Neuron (in vitro differentiated cells): Measurements from ENCODE around the gene RAB33B.

Source experiments
- H2AFZ ChIP-seq: one replicate; pipeline ENCODE4 v1.6.1; 2013; ENCODE audit warnings: low read depth, mild to moderate bottlenecking, inconsistent platforms, low read length, moderate library complexity
- H3K27me3 ChIP-seq: one replicate; pipeline ENCODE4 v1.6.1; 2013; ENCODE audit warnings: low read length; ENCODE audit not compliant: insufficient read depth
- H3K36me3 ChIP-seq: one replicate; pipeline ENCODE4 v1.6.1; 2013; ENCODE audit warnings: low read length; ENCODE audit not compliant: insufficient read depth
- H3K4me1 ChIP-seq: one replicate; pipeline ENCODE4 v1.6.1; 2013; ENCODE audit warnings: low read length; ENCODE audit not compliant: insufficient read depth
- H3K4me3 ChIP-seq: 2 replicates; pipeline ENCODE4 v1.5.1; 2013; ENCODE audit warnings: mild to moderate bottlenecking, low read length, moderate library complexity
- H3K9me3 ChIP-seq: one replicate; pipeline ENCODE4 v1.6.1; 2013; ENCODE audit warnings: low read length

The RAB33B gene

GRCh38 chr4:139501927-139502899 is 48.3 kb downstream of the RAB33B start:
- no peaks in the 10 kb centered on the region for H3K27me3 ChIP-seq
- H2AFZ ChIP-seq, result no peak overlapping the region
- no peaks in the 10 kb centered on the region for H3K9me3 ChIP-seq
- H3K4me3 ChIP-seq, result no peak overlapping the region
- H3K4me1 ChIP-seq, result no peaks in the 10 kb centered on the region
- H3K36me3 ChIP-seq, result peaks cover 5% of the 10 kb centered on the region

GRCh38 chr4:139503622-139504166 is 49.8 kb downstream of the RAB33B start:
- Histone ChIP-seq H3K9me3 (no peaks in the 10 kb centered on the region), H3K27me3 (no peaks in the 10 kb centered on the region), H2AFZ (no peak overlapping the region), H3K4me3 (no peak overlapping the region), H3K4me1 (no peaks in the 10 kb centered on the region), H3K36me3 (peaks cover 10% of the 10 kb centered on the region)

GRCh38 chr4:139506774-139507173 is 52.9 kb downstream of the RAB33B start:
- H3K9me3 ChIP-seq, result peaks cover 3% of the 10 kb centered on the region
- H3K4me3 ChIP-seq, result no peak overlapping the region
- H3K27me3 ChIP-seq, result no peaks in the 10 kb centered on the region
- H3K36me3 ChIP-seq, result peaks cover 27% of the 10 kb centered on the region
- no peak overlapping the region for H2AFZ ChIP-seq
- peaks cover 8% of the 10 kb centered on the region for H3K4me1 ChIP-seq

GRCh38 chr4:139508581-139509237 is 54.8 kb downstream of the RAB33B start:
- peaks cover 33% of the 10 kb centered on the region for H3K36me3 ChIP-seq
- H3K9me3 ChIP-seq, result peaks cover 3% of the 10 kb centered on the region

GRCh38 chr4:139509727-139510410 is 55.9 kb downstream of the RAB33B start:
- peaks cover 9% of the 10 kb centered on the region for H3K4me1 ChIP-seq
- H2AFZ ChIP-seq, result no peak overlapping the region
- H3K4me3 ChIP-seq, result no peak overlapping the region
- H3K9me3 ChIP-seq, result peaks cover 3% of the 10 kb centered on the region
- peaks cover 40% of the 10 kb centered on the region for H3K36me3 ChIP-seq
- no peaks in the 10 kb centered on the region for H3K27me3 ChIP-seq

More at GRCh38 chr4:139508581-139509237, 54.8 kb downstream of the RAB33B start:
- no peak overlapping the region for H2AFZ ChIP-seq
- H3K4me1 ChIP-seq, result peaks cover 9% of the 10 kb centered on the region
- no peaks in the 10 kb centered on the region for H3K27me3 ChIP-seq
- H3K4me3 ChIP-seq, result no peak overlapping the region

GRCh38 chr4:139511320-139511719 is 57.4 kb downstream of the RAB33B start:
- peaks cover 47% of the 10 kb centered on the region for H3K36me3 ChIP-seq
- H3K4me3 ChIP-seq, result no peak overlapping the region
- H3K9me3 ChIP-seq, result peaks cover 3% of the 10 kb centered on the region
- peaks cover 9% of the 10 kb centered on the region for H3K4me1 ChIP-seq
- no peaks in the 10 kb centered on the region for H3K27me3 ChIP-seq
- no peak overlapping the region for H2AFZ ChIP-seq

GRCh38 chr4:139514382-139515059 is 60.6 kb downstream of the RAB33B start:
- Histone ChIP-seq H3K4me1 (peaks cover 9% of the 10 kb centered on the region), H2AFZ (no peak overlapping the region), H3K4me3 (no peak overlapping the region), H3K27me3 (no peaks in the 10 kb centered on the region), H3K36me3 (peaks cover 43% of the 10 kb centered on the region), H3K9me3 (peaks cover 3% of the 10 kb centered on the region)

GRCh38 chr4:139515531-139515958 is 61.6 kb downstream of the RAB33B start:
- H3K36me3 ChIP-seq, result peaks cover 38% of the 10 kb centered on the region
- H3K4me3 ChIP-seq, result no peak overlapping the region
- no peaks in the 10 kb centered on the region for H3K27me3 ChIP-seq
- no peak overlapping the region for H2AFZ ChIP-seq
- H3K9me3 ChIP-seq, result peaks cover 3% of the 10 kb centered on the region
- H3K4me1 ChIP-seq, result peaks cover 9% of the 10 kb centered on the region

- H3K27me3 ChIP-seq, result no peaks in the 10 kb centered on the region
- H2AFZ ChIP-seq, result no peak overlapping the region
- H3K4me3 ChIP-seq, result no peak overlapping the region
- no peaks in the 10 kb centered on the region for H3K9me3 ChIP-seq
- peaks cover 21% of the 10 kb centered on the region for H3K36me3 ChIP-seq
- H3K4me1 ChIP-seq, result peaks cover 14% of the 10 kb centered on the region
Observed at GRCh38 chr4:139521754-139522401, 68.0 kb downstream of the RAB33B start.

- Histone ChIP-seq H3K4me3 (no peak overlapping the region), H3K27me3 (no peaks in the 10 kb centered on the region), H3K9me3 (no peaks in the 10 kb centered on the region), H3K36me3 (peaks cover 20% of the 10 kb centered on the region), H3K4me1 (peaks cover 14% of the 10 kb centered on the region), H2AFZ (no peak overlapping the region)
Observed at GRCh38 chr4:139522457-139522856, 68.5 kb downstream of the RAB33B start.

GRCh38 chr4:139523076-139523475 is 69.2 kb downstream of the RAB33B start:
- peaks cover 17% of the 10 kb centered on the region for H3K36me3 ChIP-seq
- no peaks in the 10 kb centered on the region for H3K9me3 ChIP-seq
- no peaks in the 10 kb centered on the region for H3K27me3 ChIP-seq
- H2AFZ ChIP-seq, result no peak overlapping the region
- H3K4me1 ChIP-seq, result peaks cover 14% of the 10 kb centered on the region
- H3K4me3 ChIP-seq, result no peak overlapping the region

- H3K9me3 ChIP-seq, result no peaks in the 10 kb centered on the region
- H3K36me3 ChIP-seq, result peaks cover 23% of the 10 kb centered on the region
- H2AFZ ChIP-seq, result no peak overlapping the region
Observed at GRCh38 chr4:139524062-139524631, 70.2 kb downstream of the RAB33B start.

More at GRCh38 chr4:139524062-139524631, 70.2 kb downstream of the RAB33B start:
- Histone ChIP-seq H3K4me3 (no peak overlapping the region), H3K4me1 (peaks cover 14% of the 10 kb centered on the region), H3K27me3 (no peaks in the 10 kb centered on the region)
